ENCODE measurements around the gene ARPP19. TPM values are rescaled to one million over a fixed set of nuclear protein-coding genes. Genes with fewer than 3 reads are reported as not detected.
A peak's percentile ranks its signal among the peaks of the same experiment; 100 is the strongest.

The ARPP19 gene
- total RNA-seq, 1 experiment from 2014 or later, result 172 TPM

GRCh38 chr15:52563501-52564060, 5.2 kb downstream of the ARPP19 start:
- H3K9me3 Mint-ChIP-seq (ENCODE audit: unreplicated experiment), result no peaks in the 10 kb centered on the region
- intact Hi-C loops (cut with micrococcal nuclease), result loop anchor here (10.0 kb wide), 1 partner anchor 171 kb away; no protein-coding TSS in a partner anchor
- POLR2A ChIA-PET, result interaction anchor here (0.6 to 2.9 kb wide), 6 partner anchors 10 to 1097 kb away, joined by 3 to 7 read pairs (median 4); partner anchors contain the start of gene MYO5A

GRCh38 chr15:52559575-52559974, 9.3 kb downstream of the ARPP19 start:
- H3K27ac Mint-ChIP-seq (ENCODE audit: low read depth, unreplicated experiment), result peak overlapping the region; percentile 88
- no peak for DNase-seq (ENCODE audit: unreplicated experiment)
- intact Hi-C loops (cut with micrococcal nuclease), result loop anchor here (1.0 kb wide), 1 partner anchor 9 kb away; no protein-coding TSS in a partner anchor

More at GRCh38 chr15:52563501-52564060, 5.2 kb downstream of the ARPP19 start:
- H3K4me1 Mint-ChIP-seq (ENCODE audit: insufficient read depth, unreplicated experiment), result peaks cover 34% of the 10 kb centered on the region
- no TSS peak for BruUV-seq (replicated peaks)
- H3K27ac Mint-ChIP-seq (ENCODE audit: low read depth, unreplicated experiment), result no peak overlapping the region
- no peak overlapping the region for H3K4me3 Mint-ChIP-seq (ENCODE audit: unreplicated experiment)
- H3K36me3 Mint-ChIP-seq (ENCODE audit: insufficient read depth, unreplicated experiment), result peaks cover 42% of the 10 kb centered on the region
- CTCF ChIA-PET, result interaction anchor here (0.5 to 1.7 kb wide), 5 partner anchors 33 to 337 kb away, joined by 3 to 12 read pairs (median 3); partner anchors contain the start of gene ATOSA
- no peak for DNase-seq (ENCODE audit: unreplicated experiment)
- H3K27me3 Mint-ChIP-seq (ENCODE audit: insufficient read depth, unreplicated experiment), result no peaks in the 10 kb centered on the region
- no peak for TF ChIP-seq CTCF (IDR thresholded peaks at IDR 0.05; ENCODE audit: unreplicated experiment)

GRCh38 chr15:52559022-52559421, 9.8 kb downstream of the ARPP19 start:
- H3K4me1 Mint-ChIP-seq (ENCODE audit: insufficient read depth, unreplicated experiment), result peaks cover 36% of the 10 kb centered on the region
- H3K36me3 Mint-ChIP-seq (ENCODE audit: insufficient read depth, unreplicated experiment), result peaks cover 49% of the 10 kb centered on the region
- DNase-seq (ENCODE audit: unreplicated experiment), result no peak
- intact Hi-C loops (cut with micrococcal nuclease), result loop anchor here (1.0 kb wide), 1 partner anchor 9 kb away; no protein-coding TSS in a partner anchor
- no peaks in the 10 kb centered on the region for H3K9me3 Mint-ChIP-seq (ENCODE audit: unreplicated experiment)
- ChIA-PET CTCF (interaction anchor here (0.7 to 1.7 kb wide), 6 partner anchors 127 to 302 kb away, joined by 3 to 5 read pairs (median 4); no protein-coding TSS in a partner anchor), POLR2A (interaction anchor here (0.5 to 2.7 kb wide), 9 partner anchors 10 to 539 kb away, joined by 3 to 12 read pairs (median 5); partner anchors contain the start of genes ARPP19, ATOSA and MYO5A)
- peak overlapping the region; percentile 61 for H3K4me3 Mint-ChIP-seq (ENCODE audit: unreplicated experiment)
- no peaks in the 10 kb centered on the region for H3K27me3 Mint-ChIP-seq (ENCODE audit: insufficient read depth, unreplicated experiment)
- BruUV-seq (replicated peaks), result no TSS peak
- peak overlapping the region; percentile 88 for H3K27ac Mint-ChIP-seq (ENCODE audit: low read depth, unreplicated experiment)
- no peak for TF ChIP-seq CTCF (IDR thresholded peaks at IDR 0.05; ENCODE audit: unreplicated experiment)

More at GRCh38 chr15:52559575-52559974, 9.3 kb downstream of the ARPP19 start:
- H3K4me1 Mint-ChIP-seq (ENCODE audit: insufficient read depth, unreplicated experiment), result peaks cover 36% of the 10 kb centered on the region
- peaks cover 48% of the 10 kb centered on the region for H3K36me3 Mint-ChIP-seq (ENCODE audit: insufficient read depth, unreplicated experiment)
- H3K27me3 Mint-ChIP-seq (ENCODE audit: insufficient read depth, unreplicated experiment), result no peaks in the 10 kb centered on the region
- CTCF ChIA-PET, result interaction anchor here (0.5 to 1.7 kb wide), 4 partner anchors 31 to 250 kb away, joined by 3 to 4 read pairs (median 3); partner anchors contain the start of gene MYO5A
- BruUV-seq (replicated peaks), result no TSS peak
- POLR2A ChIA-PET, result interaction anchor here (0.5 to 2.7 kb wide), 9 partner anchors 9 to 539 kb away, joined by 3 to 12 read pairs (median 5); partner anchors contain the start of genes ARPP19, ATOSA and MYO5A
- TF ChIP-seq CTCF (IDR thresholded peaks at IDR 0.05; ENCODE audit: unreplicated experiment), result no peak
- no peaks in the 10 kb centered on the region for H3K9me3 Mint-ChIP-seq (ENCODE audit: unreplicated experiment)
- peak overlapping the region; percentile 61 for H3K4me3 Mint-ChIP-seq (ENCODE audit: unreplicated experiment)

- intact Hi-C loops (cut with micrococcal nuclease), result no loop called here
- no peaks in the 10 kb centered on the region for H3K27me3 Mint-ChIP-seq (ENCODE audit: insufficient read depth, unreplicated experiment)
- TF ChIP-seq CTCF (IDR thresholded peaks at IDR 0.05; ENCODE audit: unreplicated experiment), result no peak
- BruUV-seq (replicated peaks), result no TSS peak
- peaks cover 41% of the 10 kb centered on the region for H3K4me1 Mint-ChIP-seq (ENCODE audit: insufficient read depth, unreplicated experiment)
- ChIA-PET POLR2A (interaction anchor here (0.6 to 2.7 kb wide), 9 partner anchors 9 to 267 kb away, joined by 3 to 11 read pairs (median 4); partner anchors contain the start of genes ATOSA and MYO5A), CTCF (interaction anchor here (0.6 to 0.8 kb wide), 3 partner anchors 27 to 301 kb away, joined by 3 to 5 read pairs (median 3); no protein-coding TSS in a partner anchor)
- no peaks in the 10 kb centered on the region for H3K9me3 Mint-ChIP-seq (ENCODE audit: unreplicated experiment)
- H3K36me3 Mint-ChIP-seq (ENCODE audit: insufficient read depth, unreplicated experiment), result peaks cover 47% of the 10 kb centered on the region
- peak overlapping the region; percentile 88 for H3K27ac Mint-ChIP-seq (ENCODE audit: low read depth, unreplicated experiment)
- peak overlapping the region; percentile 61 for H3K4me3 Mint-ChIP-seq (ENCODE audit: unreplicated experiment)
- peak; percentile 86 for DNase-seq (ENCODE audit: unreplicated experiment)
These were observed 10.6 kb downstream of the ARPP19 start for GRCh38 chr15:52558196-52558595.
